Measurements from ENCODE around the gene SENP7.
"Not testable (repeated sequence)": the region's sequence is repeated elsewhere in the genome, so short reads cannot be mapped to it uniquely, and the experiment has no call there.

The SENP7 gene

DNA sequence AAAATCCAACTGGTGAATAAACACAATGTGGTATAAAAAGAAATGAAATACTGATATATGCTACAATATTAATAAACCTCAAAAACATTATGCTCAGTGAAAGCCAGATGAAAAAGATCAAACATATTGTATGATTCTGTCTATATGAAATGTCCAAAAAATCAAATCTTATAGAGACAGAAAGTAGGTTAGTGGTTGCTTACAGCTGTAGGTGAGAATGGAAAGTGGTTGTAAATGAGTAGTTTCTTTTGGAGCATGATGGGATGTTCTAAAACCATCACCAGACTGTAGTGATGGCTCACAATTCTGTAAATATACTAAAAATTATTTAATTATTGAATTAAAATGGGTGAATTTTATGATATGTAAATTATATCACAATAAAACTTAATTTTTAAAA, 58.4 kb downstream of the SENP7 start:
- TF ChIP-seq, protein P1, sequence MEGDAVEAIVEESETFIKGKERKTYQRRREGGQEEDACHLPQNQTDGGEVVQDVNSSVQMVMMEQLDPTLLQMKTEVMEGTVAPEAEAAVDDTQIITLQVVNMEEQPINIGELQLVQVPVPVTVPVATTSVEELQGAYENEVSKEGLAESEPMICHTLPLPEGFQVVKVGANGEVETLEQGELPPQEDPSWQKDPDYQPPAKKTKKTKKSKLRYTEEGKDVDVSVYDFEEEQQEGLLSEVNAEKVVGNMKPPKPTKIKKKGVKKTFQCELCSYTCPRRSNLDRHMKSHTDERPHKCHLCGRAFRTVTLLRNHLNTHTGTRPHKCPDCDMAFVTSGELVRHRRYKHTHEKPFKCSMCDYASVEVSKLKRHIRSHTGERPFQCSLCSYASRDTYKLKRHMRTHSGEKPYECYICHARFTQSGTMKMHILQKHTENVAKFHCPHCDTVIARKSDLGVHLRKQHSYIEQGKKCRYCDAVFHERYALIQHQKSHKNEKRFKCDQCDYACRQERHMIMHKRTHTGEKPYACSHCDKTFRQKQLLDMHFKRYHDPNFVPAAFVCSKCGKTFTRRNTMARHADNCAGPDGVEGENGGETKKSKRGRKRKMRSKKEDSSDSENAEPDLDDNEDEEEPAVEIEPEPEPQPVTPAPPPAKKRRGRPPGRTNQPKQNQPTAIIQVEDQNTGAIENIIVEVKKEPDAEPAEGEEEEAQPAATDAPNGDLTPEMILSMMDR (IDR thresholded peaks at IDR 0.05; ENCODE audit: low read depth, low read length) = no peak
- no peak for DNase-seq (ENCODE audit: low read depth in 2 of 2)
- no peak overlapping the region for H3K4me3 ChIP-seq (replicated peaks in 1 of 2; ENCODE audit: low read depth in 2 of 2, low read length in 2 of 2)

DNA sequence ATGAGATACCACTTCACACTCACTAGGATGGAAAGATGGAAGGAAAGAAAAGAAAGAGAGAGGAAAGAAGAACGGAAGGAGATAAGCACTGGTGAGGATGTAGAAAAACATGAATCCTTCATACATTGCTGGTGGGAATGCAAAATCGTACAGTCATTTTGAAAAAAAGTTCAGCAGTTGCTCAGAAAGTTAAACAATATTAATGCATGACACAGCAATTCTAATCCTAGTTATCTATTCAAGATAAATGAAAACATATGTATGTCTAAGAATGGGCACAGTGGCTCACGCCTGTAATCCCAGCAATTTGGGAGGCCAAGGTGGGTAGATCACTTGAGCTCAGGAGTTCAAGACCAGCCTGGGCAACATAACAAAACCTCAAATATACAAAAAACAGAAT, 59.1 kb downstream of the SENP7 start:
- DNase-seq (ENCODE audit: low read depth in 2 of 2) = peak in 1 of 2 donors; percentile 7
- TF ChIP-seq, protein P1 (IDR thresholded peaks at IDR 0.05; ENCODE audit: low read depth, low read length) = no peak
- H3K4me3 ChIP-seq (replicated peaks in 1 of 2; ENCODE audit: low read depth in 2 of 2, low read length in 2 of 2) = no peak overlapping the region

DNA sequence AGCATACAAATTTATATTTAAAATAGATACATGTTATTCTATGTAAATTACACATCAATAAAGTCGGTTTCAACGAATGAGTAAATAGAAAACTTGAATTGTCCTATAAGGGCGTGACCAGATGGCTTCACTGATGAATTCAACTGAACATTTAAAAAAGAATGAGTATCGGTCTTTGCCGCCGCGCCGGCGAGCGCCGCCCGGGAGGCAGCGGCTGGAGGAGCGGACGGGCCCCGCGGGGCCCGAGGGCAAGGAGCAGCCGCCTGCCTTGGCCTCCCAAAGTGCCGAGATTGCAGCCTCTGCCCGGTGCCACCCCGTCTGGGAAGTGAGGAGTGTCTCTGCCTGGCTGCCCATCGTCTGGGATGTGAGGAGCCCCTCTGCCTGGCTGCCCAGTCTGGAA, 74.4 kb downstream of the SENP7 start:
- DNase-seq (ENCODE audit: low read depth in 2 of 2); H3K4me3 ChIP-seq (replicated peaks in 1 of 2; ENCODE audit: low read depth in 2 of 2, low read length in 2 of 2): not testable (repeated sequence)

DNA sequence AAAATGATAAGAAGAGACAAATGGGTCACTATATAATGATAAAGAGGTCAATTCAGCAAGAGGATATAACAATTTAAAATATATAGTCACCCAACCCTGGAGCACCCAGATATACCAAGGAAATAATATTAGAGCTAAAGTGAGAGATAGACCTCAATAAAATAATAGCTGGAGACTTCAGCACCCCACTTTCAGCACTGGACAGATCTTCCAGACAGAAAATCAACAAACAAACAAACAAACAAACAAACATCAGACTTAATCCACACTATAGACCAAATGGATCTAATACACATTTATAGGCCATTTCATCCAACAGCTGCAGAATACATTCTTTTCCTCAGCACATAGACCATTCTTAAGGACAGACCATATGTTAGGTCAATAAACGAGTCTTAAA, 79.4 kb downstream of the SENP7 start:
- TF ChIP-seq, protein P1 (IDR thresholded peaks at IDR 0.05; ENCODE audit: low read depth, low read length) = no peak
- no peak for DNase-seq (ENCODE audit: low read depth in 2 of 2)
- H3K4me3 ChIP-seq (replicated peaks in 1 of 2; ENCODE audit: low read depth in 2 of 2, low read length in 2 of 2) = no peak overlapping the region

DNA sequence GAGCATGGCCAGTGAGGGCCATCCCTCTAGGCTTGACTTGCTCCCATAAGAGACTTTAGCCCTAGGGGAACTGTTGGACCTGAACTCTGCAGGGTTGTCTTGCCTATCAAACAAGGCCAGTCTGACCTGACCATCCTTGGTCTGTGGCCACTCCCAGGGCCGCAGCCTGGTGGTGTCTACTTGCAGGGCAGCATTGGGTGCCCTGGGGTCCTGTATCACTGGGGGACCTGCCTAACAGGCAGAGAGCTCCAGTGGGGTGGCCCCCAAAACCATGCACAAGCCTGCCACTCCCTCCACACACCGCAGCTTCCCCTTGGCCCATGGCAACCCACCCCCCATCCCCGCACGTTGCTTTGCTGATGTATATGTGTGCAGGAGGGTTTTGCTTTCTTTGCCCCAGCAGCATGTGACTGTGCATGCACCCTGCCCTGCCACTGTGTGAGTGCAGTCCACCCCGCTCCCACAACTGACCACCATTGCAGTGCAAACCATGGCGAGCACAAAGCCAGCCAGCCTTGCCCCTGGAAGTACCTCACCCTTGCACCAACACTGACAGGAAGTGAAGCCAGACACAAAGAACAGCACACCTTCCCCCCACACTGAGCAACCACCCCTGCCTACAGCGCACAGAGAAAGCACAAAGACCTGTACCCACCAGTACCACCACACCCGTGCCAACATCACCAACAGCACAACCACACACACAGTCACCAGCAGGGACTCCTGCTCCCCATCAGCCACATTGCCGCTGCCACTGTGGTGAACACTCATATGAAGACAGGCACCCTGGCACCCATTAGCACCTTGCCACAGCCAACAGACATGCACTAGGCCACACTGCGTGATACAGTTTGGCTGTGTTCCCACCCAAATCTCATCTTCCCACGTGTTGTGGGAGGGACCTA, 88.8 kb downstream of the SENP7 start:
- TF ChIP-seq, protein P1 (IDR thresholded peaks at IDR 0.05; ENCODE audit: low read depth, low read length) = no peak
- DNase-seq (ENCODE audit: low read depth in 2 of 2) = no peak
- no peak overlapping the region for H3K4me3 ChIP-seq (replicated peaks in 1 of 2; ENCODE audit: low read depth in 2 of 2, low read length in 2 of 2)

DNA sequence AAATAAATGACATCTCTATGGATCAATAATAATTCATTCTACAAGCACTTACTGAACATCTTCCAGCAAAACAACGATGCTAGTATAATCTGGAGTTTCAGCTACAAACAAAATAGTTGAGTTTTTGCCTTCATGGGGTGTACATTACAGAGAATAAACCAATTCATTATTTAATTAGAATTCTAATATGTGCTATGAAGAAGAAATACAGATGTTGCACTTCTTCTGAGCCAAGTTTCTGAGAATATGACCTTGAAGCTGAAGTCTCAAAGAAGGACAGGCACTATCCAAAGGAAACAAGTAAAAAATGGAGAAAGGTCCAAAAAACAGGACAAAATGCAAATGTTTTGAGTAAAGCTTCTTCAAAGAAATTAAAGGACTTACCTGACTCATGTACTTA, 94.2 kb downstream of the SENP7 start:
- DNase-seq (ENCODE audit: low read depth in 2 of 2) = no peak
- TF ChIP-seq, protein P1 (IDR thresholded peaks at IDR 0.05; ENCODE audit: low read depth, low read length) = no peak
- no peak overlapping the region for H3K4me3 ChIP-seq (replicated peaks in 1 of 2; ENCODE audit: low read depth in 2 of 2, low read length in 2 of 2)

DNA sequence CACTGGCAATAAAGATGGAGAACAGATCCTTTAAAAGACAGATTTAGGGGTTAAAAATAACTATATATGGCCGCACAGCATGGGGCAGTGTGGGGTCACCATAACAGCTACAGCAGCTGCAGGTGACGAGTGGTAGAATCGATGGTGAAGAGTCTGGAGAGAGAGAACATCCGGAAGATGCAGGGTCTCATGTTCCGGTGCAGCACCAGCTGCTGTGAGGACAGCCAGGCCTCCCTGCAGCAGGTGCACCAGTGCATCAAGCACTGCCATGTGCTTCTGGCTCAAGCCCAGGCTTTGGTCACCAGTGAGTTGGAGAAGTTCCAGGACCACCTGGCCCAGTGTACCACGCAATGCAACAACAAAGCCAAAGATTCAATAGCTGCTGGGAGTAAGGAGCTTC, 98.9 kb downstream of the SENP7 start:
- H3K4me3 ChIP-seq (replicated peaks in 1 of 2; ENCODE audit: low read depth in 2 of 2, low read length in 2 of 2) = no peak overlapping the region
- DNase-seq (ENCODE audit: low read depth in 2 of 2) = no peak
- TF ChIP-seq, protein P1 (IDR thresholded peaks at IDR 0.05; ENCODE audit: low read depth, low read length) = no peak
